Astrocyte (in vitro differentiated cells and primary cell): Measurements from ENCODE around the gene SBNO2. TPM values are rescaled to one million over a fixed set of nuclear protein-coding genes. Genes with fewer than 3 reads are reported as not detected.

ENCODE experiments used
- DNase-seq: peaks from one replicate; pipeline ENCODE4 v3.0.0-alpha.2; 2010; ENCODE audit warnings: low read depth
- FAIRE-seq: peaks from 2 replicates; lab custom pipeline; 2011; peaks lifted over from hg19 to GRCh38; lab: Jason Lieb, UNC
- H2AFZ ChIP-seq: 2 replicates; pipeline ENCODE4 v1.6.0; 2012; ENCODE audit warnings: low read depth, low read length, inconsistent platforms
- H3K27ac ChIP-seq: 2 replicates; pipeline ENCODE4 v1.5.1; 2011; ENCODE audit warnings: low read depth, low read length, inconsistent platforms
- H3K27me3 ChIP-seq: 2 replicates; pipeline ENCODE4 v1.6.0; 2011; ENCODE audit warnings: low read length, inconsistent platforms; ENCODE audit not compliant: insufficient read depth
- H3K36me3 ChIP-seq: 2 replicates; pipeline ENCODE4 v1.5.1; 2011; ENCODE audit warnings: low read length, inconsistent platforms; ENCODE audit not compliant: insufficient read depth
- H3K4me1 ChIP-seq: 2 replicates; pipeline ENCODE4 v1.5.1; 2011; ENCODE audit warnings: low read length, inconsistent platforms; ENCODE audit not compliant: insufficient read depth
- H3K4me2 ChIP-seq: 2 replicates; pipeline ENCODE4 v1.6.0; 2012; ENCODE audit warnings: low read length, inconsistent platforms
- H3K4me3 ChIP-seq: 2 replicates; pipeline ENCODE4 v1.5.1; 2011; ENCODE audit warnings: low read depth, mild to moderate bottlenecking, low read length, inconsistent platforms; ENCODE audit not compliant: insufficient read depth
- H3K79me2 ChIP-seq: 2 replicates; pipeline ENCODE4 v1.6.0; 2012; ENCODE audit warnings: mild to moderate bottlenecking, low read length, inconsistent platforms; ENCODE audit not compliant: insufficient read depth
- H3K9ac ChIP-seq: 2 replicates; pipeline ENCODE4 v1.6.0; 2012; ENCODE audit warnings: mild to moderate bottlenecking, low read length, inconsistent platforms
- H3K9me3 ChIP-seq: 2 replicates; pipeline ENCODE4 v1.5.1; 2012; ENCODE audit warnings: low read depth, mild to moderate bottlenecking, low read length, inconsistent platforms; ENCODE audit not compliant: insufficient read depth
- H4K20me1 ChIP-seq: 2 replicates; pipeline ENCODE4 v1.6.0; 2012; ENCODE audit warnings: low read length, inconsistent platforms; ENCODE audit not compliant: insufficient read depth
- H3K27ac Mint-ChIP-seq: one replicate; pipeline ENCODE4 v1.8.0; 2021; ENCODE audit warnings: mild to moderate bottlenecking, mixed read lengths; ENCODE audit not compliant: unreplicated experiment
- H3K27me3 Mint-ChIP-seq: one replicate; pipeline ENCODE4 v1.8.0; 2021; ENCODE audit warnings: low read depth, mixed read lengths; ENCODE audit not compliant: unreplicated experiment
- H3K36me3 Mint-ChIP-seq: one replicate; pipeline ENCODE4 v1.8.0; 2021; ENCODE audit warnings: low read depth, mixed read lengths; ENCODE audit not compliant: unreplicated experiment
- H3K4me1 Mint-ChIP-seq: one replicate; pipeline ENCODE4 v1.8.0; 2021; ENCODE audit warnings: low read depth, mixed read lengths; ENCODE audit not compliant: unreplicated experiment
- H3K4me3 Mint-ChIP-seq: one replicate; pipeline ENCODE4 v1.8.0; 2021; ENCODE audit warnings: mild to moderate bottlenecking, moderate library complexity, mixed read lengths; ENCODE audit not compliant: unreplicated experiment
- H3K9me3 Mint-ChIP-seq: one replicate; pipeline ENCODE4 v1.8.0; 2021; ENCODE audit warnings: mild to moderate bottlenecking, mixed read lengths; ENCODE audit not compliant: unreplicated experiment
- EZH2 ChIP-seq: IDR thresholded peaks from 2 replicates; pipeline ENCODE4 v1.6.1; 2012; ENCODE audit warnings: mild to moderate bottlenecking, low read length, inconsistent platforms; ENCODE audit not compliant: insufficient read depth
- total RNA-seq: library from RNA; stranded (reverse); gene quantifications from 2 replicates; pipeline ENCODE4 v1.2.1, GENCODE V29; 2021
- TF ChIP-seq, protein P1 (sequence below): IDR thresholded peaks from 2 replicates; pipeline ENCODE4 v1.5.1; 2011; ENCODE audit warnings: low read depth, mild to moderate bottlenecking, inconsistent platforms, low read length, moderate library complexity; ENCODE audit not compliant: insufficient read depth

The SBNO2 gene
- total RNA-seq, 1 donor from 2014 or later: 39.3 TPM

DNA sequence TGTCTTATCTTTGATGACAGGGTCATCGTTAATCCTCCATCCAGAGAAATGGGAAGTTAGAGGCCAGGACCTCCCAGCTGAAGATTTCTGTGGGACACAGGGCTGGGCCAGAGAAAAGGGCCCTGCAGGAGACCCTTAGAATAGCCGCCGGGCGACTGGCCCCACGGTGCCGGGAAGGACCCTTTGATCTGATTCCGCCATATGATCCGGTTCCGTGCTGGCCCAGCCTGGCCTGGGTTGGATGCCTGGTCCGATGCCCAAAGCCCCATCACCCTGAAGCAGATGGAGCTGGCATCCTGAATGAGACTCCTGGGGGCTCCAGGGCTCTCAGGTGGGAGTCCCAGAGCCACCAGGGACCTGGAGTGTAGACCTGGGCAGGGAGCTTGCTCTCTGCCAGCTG is 25.5 kb upstream of the SBNO2 start:
- Mint-ChIP-seq H3K4me3 (no peak overlapping the region), H3K4me1 (peaks cover 8% of the 10 kb centered on the region)
- no peaks in the 10 kb centered on the region for H4K20me1 ChIP-seq

DNA sequence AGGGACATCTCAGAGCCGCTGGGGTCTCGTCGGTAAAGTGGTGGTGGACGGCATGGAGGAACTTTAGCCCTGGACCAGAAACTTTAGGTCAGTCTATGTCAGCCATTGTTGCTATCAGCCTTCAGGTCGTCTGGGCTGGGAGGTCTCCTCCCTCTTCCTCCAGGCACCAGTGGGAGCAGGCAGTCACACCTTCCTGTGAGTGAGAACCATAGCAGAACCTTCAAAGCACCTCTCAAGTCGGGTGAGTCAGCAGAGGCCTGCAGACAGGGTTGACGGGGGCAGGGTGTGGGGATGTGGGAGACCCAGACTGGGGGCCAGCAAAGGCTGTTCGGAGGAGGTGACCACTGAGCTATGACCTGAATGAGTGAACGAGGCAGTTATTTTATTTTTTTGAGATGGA is 15.4 kb upstream of the SBNO2 start:
- peak overlapping the region; percentile 91 for H3K27ac Mint-ChIP-seq
- Histone ChIP-seq H3K9ac (no peak overlapping the region), H3K79me2 (no peaks in the 10 kb centered on the region), H3K27ac (no peak overlapping the region), H3K36me3 (no peaks in the 10 kb centered on the region), H3K9me3 (no peaks in the 10 kb centered on the region), H4K20me1 (no peaks in the 10 kb centered on the region), H2AFZ (peak overlapping the region; percentile 54), H3K4me1 (peaks cover 7% of the 10 kb centered on the region), H3K4me3 (no peak overlapping the region), H3K4me2 (no peak overlapping the region), H3K27me3 (no peaks in the 10 kb centered on the region)
- no peaks in the 10 kb centered on the region for H3K27me3 Mint-ChIP-seq
- peaks cover 1% of the 10 kb centered on the region for H3K36me3 Mint-ChIP-seq
- DNase-seq: no peak
- no peak for FAIRE-seq
- peaks cover 9% of the 10 kb centered on the region for H3K4me1 Mint-ChIP-seq
- H3K9me3 Mint-ChIP-seq: no peaks in the 10 kb centered on the region
- peak overlapping the region; percentile 40 for H3K4me3 Mint-ChIP-seq
- TF ChIP-seq, protein P1, sequence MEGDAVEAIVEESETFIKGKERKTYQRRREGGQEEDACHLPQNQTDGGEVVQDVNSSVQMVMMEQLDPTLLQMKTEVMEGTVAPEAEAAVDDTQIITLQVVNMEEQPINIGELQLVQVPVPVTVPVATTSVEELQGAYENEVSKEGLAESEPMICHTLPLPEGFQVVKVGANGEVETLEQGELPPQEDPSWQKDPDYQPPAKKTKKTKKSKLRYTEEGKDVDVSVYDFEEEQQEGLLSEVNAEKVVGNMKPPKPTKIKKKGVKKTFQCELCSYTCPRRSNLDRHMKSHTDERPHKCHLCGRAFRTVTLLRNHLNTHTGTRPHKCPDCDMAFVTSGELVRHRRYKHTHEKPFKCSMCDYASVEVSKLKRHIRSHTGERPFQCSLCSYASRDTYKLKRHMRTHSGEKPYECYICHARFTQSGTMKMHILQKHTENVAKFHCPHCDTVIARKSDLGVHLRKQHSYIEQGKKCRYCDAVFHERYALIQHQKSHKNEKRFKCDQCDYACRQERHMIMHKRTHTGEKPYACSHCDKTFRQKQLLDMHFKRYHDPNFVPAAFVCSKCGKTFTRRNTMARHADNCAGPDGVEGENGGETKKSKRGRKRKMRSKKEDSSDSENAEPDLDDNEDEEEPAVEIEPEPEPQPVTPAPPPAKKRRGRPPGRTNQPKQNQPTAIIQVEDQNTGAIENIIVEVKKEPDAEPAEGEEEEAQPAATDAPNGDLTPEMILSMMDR: no peak
- TF ChIP-seq EZH2: no peak

More for the DNA sequence above, 25.5 kb upstream of the SBNO2 start:
- H3K36me3 ChIP-seq: no peaks in the 10 kb centered on the region
- H3K4me1 ChIP-seq: peaks cover 7% of the 10 kb centered on the region
- no peaks in the 10 kb centered on the region for H3K79me2 ChIP-seq
- Mint-ChIP-seq H3K9me3 (no peaks in the 10 kb centered on the region), H3K27me3 (no peaks in the 10 kb centered on the region), H3K36me3 (no peaks in the 10 kb centered on the region), H3K27ac (no peak overlapping the region)
- H2AFZ ChIP-seq: no peak overlapping the region
- no peaks in the 10 kb centered on the region for H3K9me3 ChIP-seq
- H3K4me2 ChIP-seq: no peak overlapping the region
- TF ChIP-seq, protein P1: no peak
- no peak for TF ChIP-seq EZH2
- H3K4me3 ChIP-seq: no peak overlapping the region
- no peak overlapping the region for H3K9ac ChIP-seq
- no peak overlapping the region for H3K27ac ChIP-seq
- DNase-seq (no peak), FAIRE-seq (no peak)
- H3K27me3 ChIP-seq: no peaks in the 10 kb centered on the region

DNA sequence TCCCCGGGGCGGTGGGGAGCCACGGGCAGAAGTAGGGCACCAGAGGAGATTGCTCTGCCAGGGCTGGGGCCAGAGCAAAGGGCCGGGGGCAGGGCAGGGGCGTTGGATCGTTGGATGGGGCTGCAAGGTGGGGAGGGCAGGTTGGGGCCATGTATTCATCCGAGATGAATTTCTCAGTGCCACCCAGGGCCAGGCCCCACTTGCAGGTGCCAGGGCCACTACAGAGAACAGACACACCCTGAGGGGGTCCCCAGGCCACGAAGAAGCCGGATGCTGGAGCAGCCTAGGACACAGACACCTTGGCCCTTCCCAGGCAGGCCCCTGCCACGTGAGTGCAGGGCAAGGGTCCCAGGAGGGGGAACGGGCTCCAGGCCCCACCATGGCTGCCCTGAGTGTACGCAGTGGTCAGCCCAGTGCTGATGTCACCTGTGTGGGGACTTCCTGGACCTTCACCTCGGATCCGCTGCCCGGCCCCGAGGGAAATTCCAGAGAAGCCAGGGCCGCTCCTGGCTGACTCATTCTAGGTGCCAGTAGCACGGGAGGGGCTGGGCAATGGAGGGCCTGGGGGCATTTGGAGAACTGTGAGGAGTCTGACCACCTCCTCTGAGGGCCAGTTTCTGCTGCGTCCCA is 9.6 kb upstream of the SBNO2 start:
- Histone ChIP-seq H3K9ac (peak overlapping the region; percentile 10), H3K36me3 (no peaks in the 10 kb centered on the region), H3K9me3 (no peaks in the 10 kb centered on the region), H2AFZ (peak overlapping the region; percentile 34), H3K4me1 (peaks cover 13% of the 10 kb centered on the region), H4K20me1 (no peaks in the 10 kb centered on the region), H3K4me3 (no peak overlapping the region), H3K27me3 (no peaks in the 10 kb centered on the region), H3K4me2 (peak overlapping the region; percentile 33), H3K79me2 (no peaks in the 10 kb centered on the region), H3K27ac (no peak overlapping the region)
- Mint-ChIP-seq H3K27me3 (no peaks in the 10 kb centered on the region), H3K9me3 (no peaks in the 10 kb centered on the region), H3K27ac (no peak overlapping the region), H3K36me3 (peaks cover 1% of the 10 kb centered on the region), H3K4me3 (no peak overlapping the region), H3K4me1 (peaks cover 4% of the 10 kb centered on the region)
- DNase-seq (no peak), FAIRE-seq (no peak)
- TF ChIP-seq, protein P1: no peak
- TF ChIP-seq EZH2: no peak
